Activated CD8-positive, alpha-beta memory T cell treated with anti-CD3 and anti-CD28 coated beads for 48 hours (primary cell): ENCODE data around the gene NDUFV2.
A peak's percentile ranks its signal among the peaks of the same experiment; 100 is the strongest.

Experiments
- DNase-seq, 3 experiments: peaks; one replicate each; pipeline ENCODE4 v3.0.0-alpha.2; 2020; ENCODE audit warnings: low read depth in 2 of 3, low spot score in 2 of 3

NDUFV2 gene

DNA sequence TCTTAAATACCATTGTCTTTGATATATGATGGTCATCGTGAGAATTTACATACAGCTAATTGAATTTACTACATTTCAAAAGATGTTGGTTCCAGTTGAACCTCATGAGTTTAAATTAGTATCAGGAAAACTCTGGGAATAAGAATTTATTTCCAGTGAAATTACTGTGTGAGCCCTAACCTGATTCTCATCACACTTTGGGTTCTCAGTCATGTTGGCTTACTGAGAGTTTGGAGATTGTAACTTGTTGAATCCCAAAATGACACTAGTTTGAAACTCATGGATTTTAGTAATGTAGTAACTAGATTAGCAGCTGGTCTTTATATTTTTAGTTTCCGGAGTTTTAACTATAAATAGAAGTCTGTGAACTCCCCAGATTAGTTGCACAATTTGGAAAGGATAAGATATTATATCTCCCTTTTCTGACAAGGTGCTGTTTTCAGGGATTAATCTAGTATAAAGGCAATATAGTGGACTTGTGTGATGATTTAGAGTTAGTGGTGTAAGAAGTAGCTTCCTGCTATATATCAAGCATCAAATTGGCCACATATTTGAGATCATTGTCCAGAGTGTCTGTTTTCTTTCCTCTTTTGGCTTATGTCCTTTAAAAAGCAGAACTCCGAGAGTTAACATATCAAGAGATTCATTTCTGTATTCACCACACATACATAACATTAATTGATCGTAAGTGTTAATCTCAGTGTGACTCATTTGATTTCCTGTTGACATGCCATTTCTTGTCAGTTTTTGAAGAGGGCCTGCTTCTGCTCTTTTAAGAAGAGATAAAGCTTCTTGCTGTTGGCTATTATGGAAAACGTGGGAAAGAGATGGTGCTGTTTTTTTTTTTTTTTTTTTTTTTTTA, 15.7 kb downstream of the NDUFV2 start:
- no peak for DNase-seq

DNA sequence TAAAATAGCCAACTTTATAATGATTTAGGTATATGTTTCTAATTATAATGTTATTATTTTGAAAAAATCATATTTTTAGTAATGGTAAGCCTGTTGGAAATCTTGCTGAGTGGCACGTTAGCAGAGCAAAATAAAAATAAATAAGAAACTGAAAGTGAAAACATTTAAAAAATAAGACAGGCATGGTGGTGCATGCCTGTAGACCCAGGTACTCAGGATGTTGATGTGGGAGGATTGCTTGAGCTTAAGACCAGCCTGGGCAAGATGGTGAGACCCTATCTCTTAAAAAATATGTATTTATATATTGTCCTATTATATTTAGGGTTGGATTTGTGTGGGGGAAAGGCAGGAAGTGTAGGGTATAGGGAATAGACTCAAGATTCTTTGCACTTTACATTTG, 18.3 kb downstream of the NDUFV2 start:
- no peak for DNase-seq

DNA sequence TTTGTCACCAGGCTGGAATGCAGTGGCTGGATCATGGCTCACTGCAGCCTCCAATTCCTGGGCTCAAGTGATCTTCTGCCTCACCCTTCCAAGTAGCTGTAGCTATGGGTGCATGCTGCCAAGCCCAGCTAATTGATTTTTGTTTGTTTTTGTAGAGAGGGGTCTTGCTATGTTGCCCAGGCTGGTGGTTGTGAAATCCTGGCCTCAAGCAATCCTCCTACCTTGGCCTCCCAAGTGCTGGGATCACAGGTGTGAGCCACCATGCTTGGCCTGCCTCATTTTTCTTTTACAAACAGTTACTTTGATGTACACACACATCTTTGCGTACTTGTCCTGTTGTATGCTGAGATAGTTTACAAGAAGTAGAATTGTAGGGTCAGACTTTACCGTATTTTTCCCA, 21.0 kb downstream of the NDUFV2 start:
- DNase-seq, result no peak

DNA sequence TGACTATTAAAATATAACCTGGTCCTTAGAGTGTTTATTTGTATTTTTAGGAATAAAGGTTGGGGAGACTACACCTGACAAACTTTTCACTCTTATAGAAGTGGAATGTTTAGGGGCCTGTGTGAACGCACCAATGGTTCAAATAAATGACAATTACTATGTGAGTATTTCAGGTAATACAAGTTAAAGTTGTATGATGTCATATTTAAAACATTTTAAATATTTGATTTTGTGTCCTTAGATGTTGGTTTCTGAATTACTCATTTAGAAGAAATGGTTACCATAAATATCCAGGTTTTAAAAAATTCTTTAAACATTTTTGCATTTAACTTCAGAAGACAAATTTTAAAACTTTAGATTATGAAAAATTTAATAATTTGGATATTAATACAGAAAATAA, 22.3 kb downstream of the NDUFV2 start:
- no peak for DNase-seq

DNA sequence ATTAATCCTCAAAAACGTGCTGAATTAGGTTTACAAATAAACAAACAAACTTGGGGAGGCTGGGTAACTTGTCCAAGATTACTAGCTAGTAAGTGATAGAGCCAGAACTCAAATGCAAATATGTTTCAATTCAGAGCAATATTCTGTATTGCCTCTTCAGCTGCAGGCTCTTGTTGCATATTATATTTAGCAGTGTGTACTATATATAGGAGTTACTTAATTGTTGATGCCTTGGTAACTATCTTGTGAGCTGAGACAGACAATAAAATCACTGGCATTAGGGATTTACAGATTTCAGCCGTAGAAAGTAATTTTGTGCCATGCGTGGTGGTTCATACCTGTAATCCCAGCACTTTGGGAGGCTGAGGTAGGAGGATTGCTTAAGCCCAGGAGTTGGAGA, 23.8 kb downstream of the NDUFV2 start:
- no peak for DNase-seq

DNA sequence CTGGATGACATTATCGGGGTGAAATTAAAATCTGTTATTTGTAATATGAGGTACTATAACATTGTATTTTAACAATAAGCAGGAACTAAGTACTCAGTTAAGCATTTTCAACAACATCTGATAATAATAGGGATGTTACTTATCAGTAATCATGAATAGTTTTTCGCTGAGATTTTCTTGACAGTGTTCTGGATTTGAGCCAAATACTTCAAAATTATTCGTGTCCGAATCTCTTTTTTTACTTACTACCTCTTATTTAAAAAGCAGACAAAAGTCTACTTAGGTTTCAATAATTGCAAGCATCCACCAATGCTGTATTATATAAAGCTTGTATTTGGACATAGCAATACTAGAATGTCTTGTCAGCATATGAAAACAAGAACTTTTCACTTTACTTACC, 27.7 kb downstream of the NDUFV2 start:
- DNase-seq, result no peak

DNA sequence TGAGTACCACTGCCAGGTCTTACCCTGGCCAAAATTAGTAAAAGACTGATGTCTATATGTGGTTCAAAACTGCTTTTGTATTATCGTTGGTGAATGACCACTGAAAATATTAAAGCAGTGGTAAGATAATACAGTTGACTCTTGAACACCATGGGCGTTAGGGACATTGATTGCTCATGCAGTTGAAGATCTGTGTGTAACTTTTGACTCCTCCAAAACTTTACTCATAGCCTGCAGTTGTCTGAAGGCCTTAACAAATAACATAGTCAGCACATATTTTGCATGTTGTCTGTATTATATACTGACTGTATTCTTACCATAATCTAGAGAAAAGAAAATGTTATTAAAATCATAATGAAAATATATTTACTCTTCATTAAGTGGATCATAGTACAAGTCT, 28.3 kb downstream of the NDUFV2 start:
- DNase-seq, result no peak

DNA sequence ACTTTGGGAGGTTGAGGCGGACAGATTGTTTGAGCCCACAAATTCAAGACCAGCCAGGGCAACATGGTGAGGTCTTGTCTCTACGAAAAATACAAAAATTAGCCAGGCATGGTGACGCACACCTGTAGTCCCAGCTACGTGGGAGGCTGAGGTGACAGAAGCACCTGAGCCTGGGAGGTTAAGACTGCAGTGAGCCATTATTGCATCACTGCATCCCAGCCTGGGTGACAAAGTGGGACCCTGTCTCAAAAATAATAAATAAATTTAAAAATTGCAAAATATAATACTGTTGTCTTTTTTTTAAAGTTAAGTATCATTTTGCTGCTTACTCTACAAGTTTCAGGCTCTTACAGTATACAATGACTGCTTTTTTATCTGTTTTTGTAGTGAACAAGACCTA, 30.1 kb downstream of the NDUFV2 start:
- no peak for DNase-seq

DNA sequence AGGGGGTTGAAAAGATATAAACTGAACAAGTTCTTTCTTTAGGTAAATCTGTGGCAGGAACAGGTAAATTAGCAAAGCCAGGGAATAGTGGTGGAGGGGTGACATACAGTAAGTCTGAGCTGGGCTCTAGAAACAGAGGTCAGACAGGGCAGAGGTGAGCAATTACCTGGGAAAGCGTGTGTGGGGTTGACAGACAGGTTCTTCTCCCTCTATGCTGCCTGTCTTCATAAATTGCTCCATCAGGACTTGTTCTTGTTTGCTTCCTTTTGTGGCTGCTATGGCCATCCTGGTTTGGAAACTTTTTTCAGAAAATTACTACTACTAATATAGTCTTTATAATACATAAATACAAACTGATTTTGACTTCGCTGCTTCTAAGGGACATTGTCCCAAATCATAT, 30.7 kb downstream of the NDUFV2 start:
- DNase-seq, result no peak

DNA sequence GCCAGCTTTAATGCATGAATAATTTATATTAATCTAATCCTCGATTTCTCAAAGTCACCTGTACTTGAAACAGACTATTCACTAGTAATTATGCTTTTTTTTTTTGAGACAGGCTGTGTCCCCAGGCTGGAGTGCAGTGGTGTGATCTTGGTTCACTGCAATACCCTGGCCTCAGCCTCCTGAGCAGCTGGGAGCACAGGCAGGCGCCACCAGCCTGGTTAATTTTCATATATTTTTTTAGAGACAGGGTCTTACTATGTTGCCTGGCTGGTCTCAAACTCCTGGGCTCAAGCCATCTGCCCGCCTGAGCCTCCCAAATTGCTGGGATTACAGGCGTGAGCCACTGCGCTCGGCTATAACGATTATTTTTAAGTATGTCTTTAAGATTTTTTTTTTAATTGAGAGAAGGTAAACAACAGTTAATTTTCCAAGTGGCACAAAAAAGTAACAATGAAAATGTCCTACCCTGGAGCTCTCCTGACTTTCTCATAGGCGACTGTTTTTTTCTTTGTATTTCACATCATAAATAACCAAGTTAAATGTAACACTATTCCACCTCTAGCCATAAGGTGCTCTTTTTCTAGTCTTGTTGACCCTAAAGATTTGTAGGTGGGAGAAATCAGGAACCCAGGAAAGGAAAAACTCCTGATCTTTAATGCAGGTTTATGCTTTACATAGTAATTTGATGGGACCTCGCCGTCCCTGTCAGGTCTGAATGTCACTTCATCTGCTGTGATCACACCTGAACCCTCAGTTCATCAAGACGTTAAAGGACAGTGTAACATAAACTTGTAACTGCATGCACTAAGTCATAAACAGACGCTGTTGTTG, 32.8 kb downstream of the NDUFV2 start:
- DNase-seq, result no peak

DNA sequence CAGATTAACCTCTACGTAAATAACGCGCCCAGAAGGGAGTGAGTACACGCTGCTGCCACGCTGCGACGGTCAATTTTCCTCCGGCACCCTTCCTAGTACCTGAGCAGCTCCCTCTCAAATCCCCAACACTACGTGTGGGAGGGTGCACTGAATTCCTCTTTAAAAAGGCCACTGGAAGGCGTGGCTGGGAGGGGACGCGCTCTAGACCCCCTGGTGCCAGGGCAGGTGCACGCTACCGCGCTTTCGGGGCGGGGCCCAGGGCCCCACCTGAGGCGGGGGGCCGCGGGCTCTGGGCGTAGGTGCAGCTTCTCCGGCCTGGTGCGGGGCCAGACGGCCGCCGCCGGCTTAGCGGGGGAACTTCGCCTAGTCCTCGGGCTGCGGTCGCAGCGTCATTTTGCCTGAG, 33.4 kb downstream of the NDUFV2 start:
- no peak for DNase-seq

DNA sequence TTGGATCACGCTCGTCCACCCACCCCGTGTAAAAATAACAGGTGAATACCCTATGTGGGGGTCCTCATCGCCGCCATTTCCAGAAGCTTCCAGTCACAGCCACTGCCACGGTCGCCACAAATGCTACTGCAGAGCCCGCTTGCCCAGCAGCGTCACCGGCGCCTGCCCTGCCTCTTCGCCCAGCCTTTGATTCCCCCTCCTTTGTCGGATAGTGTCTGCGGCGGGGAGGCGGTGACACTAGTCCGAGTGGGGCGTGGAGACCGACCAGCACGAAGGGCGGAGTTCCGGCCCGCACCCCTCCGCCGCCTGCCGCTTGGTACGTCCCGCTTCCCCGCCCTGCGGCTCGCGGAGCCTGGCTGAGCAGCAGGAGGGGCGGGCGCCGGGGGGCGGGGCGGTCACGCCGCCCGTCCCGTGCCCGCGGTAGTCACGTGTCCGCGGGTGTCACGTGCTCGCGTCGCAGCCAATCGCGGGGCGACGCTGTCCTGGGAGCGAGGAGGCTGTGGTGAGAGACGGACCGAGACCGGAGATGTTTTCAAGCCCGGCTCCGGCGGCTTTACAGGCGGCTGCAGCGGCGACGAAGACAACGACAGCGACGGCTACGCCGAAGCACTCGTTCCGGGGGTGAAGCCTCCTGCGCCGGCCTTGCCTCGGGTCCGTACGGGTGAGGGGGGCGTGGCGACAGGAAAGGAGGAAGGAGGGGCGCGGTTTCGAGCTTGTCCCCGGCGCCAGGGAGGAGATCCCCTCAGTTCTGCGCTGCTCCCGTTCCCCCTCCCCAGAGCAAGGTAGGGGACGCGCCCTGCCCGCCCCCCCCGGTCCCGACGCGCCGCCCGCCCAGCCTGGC, 34.0 kb downstream of the NDUFV2 start, which contains the start of gene ANKRD12:
ANKRD12 (plus strand) TSS at position 467 of the 841 bp plus-strand sequence. CDS start 45,652 bp downstream, outside the sequence.
- DNase-seq, result peak; percentile 93 to 97 (median 96)

DNA sequence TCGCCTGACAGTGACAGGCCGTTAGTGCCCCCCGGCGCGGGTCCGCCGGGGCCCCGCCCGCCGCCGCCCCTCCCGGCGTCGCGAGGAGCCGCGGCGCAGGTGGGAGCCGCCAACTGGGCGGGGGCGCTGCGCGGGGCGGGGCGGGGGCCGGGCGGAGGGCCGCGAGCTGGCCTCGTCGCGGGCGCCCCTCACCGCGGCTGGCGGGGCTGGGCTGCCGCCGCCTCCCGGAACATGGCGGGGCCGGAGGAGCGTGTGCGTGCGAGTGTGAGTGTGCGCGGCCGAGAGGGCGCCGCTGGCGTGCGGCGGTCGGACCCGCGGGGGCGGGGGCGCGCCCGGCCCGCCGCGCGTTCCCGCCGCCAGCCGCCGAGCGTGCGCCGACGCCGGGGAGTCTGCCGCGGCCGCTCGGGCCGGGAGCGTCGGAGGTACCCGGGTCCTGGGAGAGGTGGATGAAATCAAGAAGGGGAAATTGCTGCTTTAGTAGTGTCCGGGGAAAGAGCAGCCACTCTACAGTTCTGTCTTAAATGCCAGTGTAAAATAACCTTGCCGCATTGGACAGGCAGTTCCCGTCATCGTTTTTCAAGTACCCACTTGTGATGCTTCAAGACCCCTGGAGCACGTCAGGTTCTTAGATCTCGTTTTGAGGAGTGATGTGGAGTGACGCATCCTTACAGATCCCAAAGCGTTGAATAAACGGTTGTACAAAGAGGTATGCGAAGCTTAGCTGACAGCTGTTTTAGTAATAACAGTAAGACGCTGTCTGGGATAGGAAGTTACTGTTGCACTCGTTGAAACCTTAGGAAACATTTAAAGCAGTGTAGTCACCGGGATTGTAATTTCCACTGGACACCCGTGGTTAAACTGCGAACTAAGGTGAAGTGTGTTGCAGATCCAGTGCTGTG, 34.9 kb downstream of the NDUFV2 start:
- DNase-seq, result peak in 2 of 3 experiments; percentile 24 to 49

DNA sequence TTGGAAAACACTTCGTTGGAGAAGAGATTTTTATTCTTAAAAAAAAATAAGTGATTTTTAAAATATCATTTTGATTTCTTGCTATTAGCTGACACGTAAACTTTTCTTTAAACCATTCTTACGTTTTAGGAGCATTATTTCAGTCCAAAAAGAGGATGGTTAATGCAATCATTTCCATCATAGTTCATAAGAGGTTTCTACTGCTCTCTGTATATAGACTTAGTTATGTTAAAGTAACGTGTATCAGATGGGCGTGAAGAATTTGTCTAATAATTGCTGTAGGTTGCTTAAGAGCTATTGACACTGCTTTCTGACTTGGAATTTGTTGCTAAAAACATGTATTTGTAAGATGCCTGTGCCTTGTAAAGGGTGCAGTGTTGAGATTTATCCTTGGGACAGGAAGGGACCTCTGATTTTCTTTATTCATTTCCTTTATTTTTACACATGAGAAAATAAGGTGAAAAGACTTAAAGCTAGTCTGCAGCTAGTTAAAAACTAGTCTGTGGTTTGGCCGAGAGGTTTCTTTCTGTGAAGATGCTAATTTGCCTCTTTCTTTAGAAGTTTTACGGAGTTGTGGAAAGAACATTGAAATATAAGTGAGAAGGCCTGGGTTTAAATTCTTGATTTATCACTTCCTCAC, 37.0 kb downstream of the NDUFV2 start:
- DNase-seq, result no peak

DNA sequence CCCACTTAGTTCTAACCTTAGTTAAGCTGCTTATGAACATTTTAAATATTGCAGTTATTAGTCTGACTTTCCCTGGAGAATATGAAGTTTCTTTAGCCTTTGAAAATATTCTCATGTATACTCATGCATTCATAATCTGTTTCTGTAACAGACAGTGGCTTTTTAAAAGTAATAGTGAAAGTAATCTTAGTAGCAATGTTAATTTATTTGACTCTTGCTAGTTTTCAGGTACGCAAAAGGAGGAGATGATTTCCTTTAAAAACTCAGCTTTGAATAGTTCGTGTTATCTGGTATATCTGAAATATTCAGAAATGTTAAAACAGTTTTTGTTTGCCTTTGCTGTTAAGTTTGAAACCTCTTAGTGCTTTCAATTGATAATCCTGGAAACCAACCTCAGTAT, 37.9 kb downstream of the NDUFV2 start:
- DNase-seq, result no peak

DNA sequence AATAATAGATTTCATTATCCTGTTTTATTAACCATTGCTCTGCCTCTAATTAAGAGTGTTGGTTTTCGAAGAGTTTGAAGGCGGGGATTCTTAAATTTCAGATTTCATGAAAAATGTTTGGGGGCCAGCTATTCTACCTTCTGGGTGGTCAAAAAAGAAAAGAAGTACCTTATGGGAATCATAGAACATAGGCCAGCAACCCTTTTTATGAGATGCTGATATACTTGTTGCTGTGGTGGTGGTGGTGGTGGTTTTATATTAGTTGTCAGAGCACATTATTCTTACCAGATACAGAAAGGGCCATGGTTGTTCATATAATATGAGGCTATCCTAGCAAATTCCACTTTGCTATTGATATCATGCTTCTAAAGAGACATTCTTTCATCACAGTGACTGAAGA, 38.5 kb downstream of the NDUFV2 start:
- DNase-seq, result no peak

DNA sequence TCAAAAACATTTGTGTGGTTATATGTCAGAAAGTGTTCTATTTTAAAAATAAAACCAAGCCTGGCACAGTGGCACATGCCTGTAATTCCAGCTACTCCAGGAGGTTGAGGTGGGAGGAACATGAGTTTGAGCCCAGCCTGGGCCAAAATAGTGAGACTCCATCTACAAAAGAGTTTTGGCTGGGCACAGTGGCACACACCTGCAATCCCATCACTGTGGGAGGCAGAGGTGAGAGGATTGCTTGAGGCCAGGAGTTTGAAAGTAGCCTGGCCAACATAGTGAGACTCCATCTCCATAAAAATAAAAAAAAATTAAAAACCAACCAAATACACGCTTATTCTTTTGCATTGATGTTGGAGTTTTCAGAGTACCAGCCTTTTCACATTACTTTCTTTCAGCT, 43.7 kb downstream of the NDUFV2 start:
- DNase-seq, result no peak

DNA sequence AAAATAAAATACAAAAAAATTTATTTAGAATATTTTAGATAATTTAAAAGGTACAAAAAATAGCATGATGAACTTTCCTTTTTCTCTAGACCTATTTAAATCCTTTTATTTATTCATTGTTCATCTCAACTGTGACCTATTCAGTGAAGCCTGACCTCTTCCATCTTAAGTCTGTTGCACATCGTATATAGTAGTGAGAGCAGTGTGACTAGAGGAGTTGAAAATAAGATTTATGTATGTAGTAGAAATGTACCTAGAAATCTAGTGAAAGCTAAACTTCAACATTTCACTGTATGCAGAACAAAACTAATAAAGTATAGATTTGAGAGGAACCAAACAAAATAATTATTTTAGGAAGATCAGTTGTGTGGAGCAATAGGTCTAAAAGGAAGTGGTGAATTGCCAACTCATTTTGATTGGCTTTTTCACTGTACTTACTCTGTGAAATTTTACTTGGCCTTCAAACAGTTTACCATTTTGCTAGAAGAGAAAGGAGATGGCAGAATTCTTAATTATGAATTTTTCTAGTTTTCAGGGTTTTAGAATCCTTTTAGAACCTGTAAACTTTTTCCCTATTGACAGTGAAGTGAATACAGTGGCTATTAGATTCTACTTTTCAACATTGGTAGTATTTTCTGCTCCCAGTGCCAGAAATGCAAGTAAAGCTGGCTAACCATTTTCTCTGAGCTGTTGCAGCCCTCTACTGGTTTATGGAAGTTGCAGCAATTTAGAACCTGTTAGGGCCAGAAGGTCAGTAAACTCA, 45.1 kb downstream of the NDUFV2 start:
- no peak for DNase-seq

DNA sequence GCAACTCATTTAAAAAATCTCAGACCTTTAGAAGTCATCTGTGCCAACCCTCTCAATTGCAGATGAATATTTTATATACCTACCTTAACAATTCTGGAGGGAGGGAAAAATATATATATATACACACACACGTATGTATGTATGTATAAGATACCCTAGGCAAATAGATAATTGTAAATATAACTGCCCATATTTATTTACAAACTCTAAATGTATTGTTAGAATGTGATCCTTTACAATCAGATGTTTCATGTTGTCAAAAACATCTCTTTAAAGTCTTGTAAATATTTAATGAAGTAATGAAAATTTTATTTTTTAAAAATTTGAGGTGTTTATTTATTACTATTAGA, 45.7 kb downstream of the NDUFV2 start:
- no peak for DNase-seq
